Osteocyte (in vitro differentiated cells): ENCODE measurements around the gene CLDN14. TPM values are rescaled to one million over a fixed set of nuclear protein-coding genes. Genes with fewer than 3 reads are reported as not detected.
A peak's percentile ranks its signal among the peaks of the same experiment; 100 is the strongest.

ENCODE experiments used
- DNase-seq: peaks from one replicate; pipeline ENCODE4 v3.0.0; 2021; ENCODE audit warnings: mixed read lengths; ENCODE audit not compliant: unreplicated experiment; ENCODE audit errors: extremely low spot score
- H3K27ac Mint-ChIP-seq: one replicate; pipeline ENCODE4 v1.8.0; 2021; ENCODE audit warnings: mild to moderate bottlenecking, mixed read lengths; ENCODE audit not compliant: unreplicated experiment
- H3K27me3 Mint-ChIP-seq: one replicate; pipeline ENCODE4 v1.8.0; 2021; ENCODE audit warnings: mixed read lengths; ENCODE audit not compliant: unreplicated experiment
- H3K36me3 Mint-ChIP-seq: one replicate; pipeline ENCODE4 v1.8.0; 2021; ENCODE audit warnings: mixed read lengths; ENCODE audit not compliant: unreplicated experiment
- H3K4me1 Mint-ChIP-seq: one replicate; pipeline ENCODE4 v1.8.0; 2021; ENCODE audit warnings: mixed read lengths; ENCODE audit not compliant: unreplicated experiment
- H3K4me3 Mint-ChIP-seq: one replicate; pipeline ENCODE4 v1.8.0; 2021; ENCODE audit warnings: mild to moderate bottlenecking, moderate library complexity, mixed read lengths; ENCODE audit not compliant: unreplicated experiment
- H3K9me3 Mint-ChIP-seq: one replicate; pipeline ENCODE4 v1.8.0; 2021; ENCODE audit warnings: mixed read lengths; ENCODE audit not compliant: unreplicated experiment
- CTCF ChIP-seq: fragments of 200-600 bp; sonication (generic); IDR thresholded peaks from 2 replicates; pipeline ENCODE4 v1.5.0; 2021; ENCODE audit warnings: antibody characterized with exemption, mild to moderate bottlenecking, moderate library complexity
- total RNA-seq: library from RNA; stranded (reverse); gene quantifications from 2 replicates; pipeline ENCODE4 v1.2.1, GENCODE V29; 2021

The CLDN14 gene
- total RNA-seq, 1 donor from 2014 or later, result not detected

DNA sequence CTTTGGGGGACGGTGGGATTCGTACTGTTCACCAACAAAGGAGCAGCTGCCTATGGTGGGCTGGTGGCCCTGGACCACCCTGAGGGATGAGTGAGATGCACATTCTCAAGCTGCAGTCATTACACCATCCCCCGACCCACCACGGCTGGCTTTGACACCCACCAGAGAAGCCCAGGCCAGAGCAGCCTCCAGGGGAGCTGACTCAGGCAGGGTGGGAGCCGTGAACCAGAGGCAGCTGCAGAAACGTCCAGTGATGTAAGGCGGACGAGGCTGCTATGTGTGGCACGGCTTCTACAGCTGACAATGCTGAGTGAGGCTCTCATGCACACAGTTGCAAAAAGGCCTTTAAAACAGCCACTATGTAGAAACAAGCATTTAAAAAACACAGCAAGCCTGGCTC lies 54.6 kb downstream of the CLDN14 start:
- no peak for TF ChIP-seq CTCF
- Mint-ChIP-seq H3K27ac (no peak overlapping the region), H3K9me3 (no peaks in the 10 kb centered on the region), H3K27me3 (no peaks in the 10 kb centered on the region), H3K4me1 (peaks cover 14% of the 10 kb centered on the region), H3K36me3 (no peaks in the 10 kb centered on the region), H3K4me3 (no peak overlapping the region)
- no peak for DNase-seq

DNA sequence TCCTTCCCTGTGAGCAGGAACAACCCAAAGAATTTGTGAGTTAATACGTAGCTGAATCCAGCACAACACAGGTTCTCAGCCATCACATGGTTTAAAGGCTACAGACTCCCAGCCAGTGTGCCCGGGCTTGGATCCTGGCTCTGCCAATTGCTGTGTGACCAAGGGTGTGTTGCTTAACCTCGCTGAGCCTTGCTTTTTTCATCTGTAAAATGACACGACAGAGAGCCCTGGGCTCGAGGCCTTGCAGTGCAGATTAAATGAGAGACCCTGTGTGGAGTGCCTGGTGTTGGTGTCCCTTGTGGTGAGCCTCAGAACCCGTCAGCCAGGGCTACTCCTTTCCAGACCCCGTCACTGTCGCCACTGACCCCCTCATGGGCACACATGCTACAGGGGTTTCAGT lies 55.3 kb downstream of the CLDN14 start:
- no peak overlapping the region for H3K27ac Mint-ChIP-seq
- peaks cover 10% of the 10 kb centered on the region for H3K4me1 Mint-ChIP-seq
- no peaks in the 10 kb centered on the region for H3K27me3 Mint-ChIP-seq
- DNase-seq, result no peak
- no peak overlapping the region for H3K4me3 Mint-ChIP-seq
- no peaks in the 10 kb centered on the region for H3K36me3 Mint-ChIP-seq
- TF ChIP-seq CTCF, result no peak
- H3K9me3 Mint-ChIP-seq, result no peaks in the 10 kb centered on the region

DNA sequence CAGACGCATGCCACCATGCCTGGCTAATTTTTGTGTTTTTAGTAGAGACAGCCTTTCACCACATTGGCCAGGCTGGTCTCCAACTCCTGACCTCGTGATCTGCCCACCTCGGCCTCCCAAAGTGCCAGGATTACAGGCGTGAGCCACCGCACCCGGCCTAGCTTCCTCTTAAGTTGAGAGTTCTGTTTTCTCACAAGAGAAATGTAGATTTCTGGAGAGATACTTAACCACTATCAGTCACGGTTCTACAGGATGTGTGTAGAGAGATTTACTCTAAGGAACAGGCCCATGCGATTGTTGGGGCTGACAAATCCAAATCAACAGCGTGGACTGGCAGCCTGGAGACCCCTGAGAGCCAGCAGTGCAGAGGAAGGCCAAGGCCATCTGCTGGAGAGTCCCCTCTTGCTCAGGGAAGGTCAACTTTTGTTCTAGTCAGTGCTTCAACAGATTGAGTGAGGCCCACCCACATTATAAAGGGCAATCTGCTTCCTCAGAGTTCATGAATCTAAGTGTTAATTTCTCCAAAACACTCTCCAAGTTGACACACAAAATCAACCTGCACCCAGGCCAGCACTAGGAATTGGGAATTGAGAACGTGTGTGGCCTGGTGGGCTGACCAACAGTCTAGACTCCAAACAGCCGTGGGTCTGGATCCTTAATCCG lies 56.0 kb downstream of the CLDN14 start:
- Mint-ChIP-seq H3K9me3 (no peaks in the 10 kb centered on the region), H3K4me1 (peaks cover 7% of the 10 kb centered on the region), H3K4me3 (no peak overlapping the region), H3K36me3 (no peaks in the 10 kb centered on the region), H3K27ac (no peak overlapping the region), H3K27me3 (no peaks in the 10 kb centered on the region)
- no peak for TF ChIP-seq CTCF
- no peak for DNase-seq

GRCh38 chr21:36422279-36423098 lies 57.4 kb downstream of the CLDN14 start:
- no peak for DNase-seq
- Mint-ChIP-seq H3K4me3 (no peak overlapping the region), H3K27ac (no peak overlapping the region), H3K4me1 (peaks cover 4% of the 10 kb centered on the region), H3K9me3 (no peaks in the 10 kb centered on the region), H3K27me3 (no peaks in the 10 kb centered on the region), H3K36me3 (no peaks in the 10 kb centered on the region)
- TF ChIP-seq CTCF, result peak; percentile 63

DNA sequence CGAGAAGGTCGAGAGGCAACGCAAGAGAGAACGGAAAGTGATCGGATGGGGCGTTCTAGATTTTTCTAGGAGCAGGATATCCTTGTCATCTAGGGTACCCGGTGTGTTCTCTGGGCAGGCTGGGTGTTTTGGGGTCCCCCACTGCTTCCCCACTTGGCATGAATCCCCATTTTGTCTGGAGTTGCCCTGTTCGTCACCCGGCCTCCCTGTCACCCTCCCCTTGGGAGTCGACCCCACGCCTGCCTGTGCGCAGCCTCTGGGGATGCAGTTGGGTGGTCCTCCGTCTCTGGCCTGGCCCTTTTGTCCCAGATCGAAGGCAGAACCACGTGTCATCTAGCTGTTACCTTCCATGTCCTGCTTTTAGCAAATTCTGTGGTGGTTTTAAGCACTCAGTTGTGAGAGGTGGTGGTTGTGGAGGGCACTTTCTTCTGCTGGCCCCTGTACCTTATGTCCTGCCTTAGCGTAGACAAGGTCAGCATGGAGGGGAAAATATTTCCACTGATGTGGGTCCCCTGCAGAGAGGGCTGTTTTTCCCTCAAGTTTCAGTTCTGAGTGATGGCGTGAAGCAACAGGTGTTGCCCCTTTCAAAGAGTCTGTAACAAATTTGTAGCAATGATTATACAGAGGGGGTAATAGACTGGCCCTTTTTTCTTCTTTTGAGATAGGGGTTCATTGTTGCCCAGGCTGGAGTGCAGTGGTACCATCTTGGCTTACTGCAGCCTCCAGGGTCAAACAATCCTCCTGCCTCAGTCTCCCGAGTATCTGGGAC lies 59.2 kb downstream of the CLDN14 start:
- Mint-ChIP-seq H3K4me1 (peaks cover 4% of the 10 kb centered on the region), H3K9me3 (no peaks in the 10 kb centered on the region), H3K36me3 (peaks cover 3% of the 10 kb centered on the region), H3K27ac (no peak overlapping the region), H3K27me3 (no peaks in the 10 kb centered on the region), H3K4me3 (no peak overlapping the region)
- TF ChIP-seq CTCF, result no peak
- no peak for DNase-seq
